GM15510 (cell line): ENCODE measurements around the gene SLC7A5.

Experiments used
- POLR2A ChIP-seq: IDR thresholded peaks from 3 replicates; pipeline ENCODE4 v1.6.1; 2011; ENCODE audit warnings: borderline replicate concordance; ENCODE audit not compliant: insufficient read length; ENCODE audit errors: extremely low read depth

The SLC7A5 gene

GRCh38 chr16:87829988-87830672 lies 39.2 kb downstream of the SLC7A5 start:
- TF ChIP-seq POLR2A = no peak

DNA sequence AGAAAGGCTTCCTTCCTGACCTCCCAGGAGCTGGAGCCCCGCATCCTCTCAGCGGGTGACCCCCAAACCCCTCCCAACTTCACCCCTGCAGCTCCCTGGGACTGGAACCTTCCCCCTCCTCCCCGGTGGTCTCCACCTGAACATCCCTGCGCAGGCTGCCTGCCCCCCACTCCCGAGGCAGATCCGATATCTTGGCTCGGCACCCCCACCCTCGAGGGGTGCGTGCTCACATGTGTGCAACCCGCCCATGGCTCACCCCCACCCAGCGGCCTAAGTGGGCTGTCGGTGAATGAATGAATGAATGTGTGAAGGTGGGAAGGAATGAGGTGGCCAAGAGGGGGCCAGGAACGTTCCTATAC lies 39.7 kb downstream of the SLC7A5 start:
- no peak for TF ChIP-seq POLR2A

- TF ChIP-seq POLR2A = peak; percentile 24
Observed at GRCh38 chr16:87828907-87829621, 40.2 kb downstream of the SLC7A5 start.

DNA sequence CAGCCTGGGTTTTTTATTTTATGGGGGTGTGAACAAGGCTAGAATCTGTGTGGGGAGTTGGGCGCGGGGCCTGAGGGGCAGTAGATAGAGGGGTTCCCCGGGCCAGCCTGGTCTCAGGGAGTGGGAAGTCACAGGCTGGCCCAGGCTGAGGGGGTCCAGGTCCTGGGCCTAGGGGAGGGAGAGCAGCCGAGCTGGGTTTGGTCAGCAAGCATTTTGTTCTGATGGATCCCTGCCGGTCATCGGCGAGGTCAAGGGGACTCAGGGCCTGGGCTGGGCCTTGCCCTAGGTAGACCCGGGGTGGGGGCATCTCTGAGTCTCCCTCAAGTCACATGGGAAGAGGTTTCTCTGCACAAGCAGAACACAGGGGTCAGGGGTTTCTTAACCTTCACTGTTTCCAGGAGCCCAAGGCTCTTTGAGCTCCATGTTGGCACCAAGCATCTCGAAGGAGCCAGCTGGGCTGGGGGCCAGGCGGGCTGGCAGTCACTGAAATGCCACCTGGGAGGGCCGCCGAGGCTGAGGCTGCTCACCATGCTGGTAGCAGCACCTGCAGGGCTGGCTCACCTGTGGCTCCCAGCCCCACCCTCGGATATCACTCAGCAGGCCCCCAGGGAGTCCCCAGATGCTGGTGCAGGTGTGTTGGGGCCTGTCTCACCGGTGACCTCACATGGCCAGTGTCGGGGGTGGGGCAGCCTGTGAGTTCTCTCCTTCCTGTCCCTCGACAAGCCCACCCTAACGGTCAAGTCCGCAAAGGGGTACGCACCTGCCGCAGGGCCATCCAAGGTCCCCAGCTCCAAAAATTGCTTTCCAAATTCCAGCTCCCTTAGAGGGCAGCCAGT lies 41.0 kb downstream of the SLC7A5 start:
- TF ChIP-seq POLR2A = peak; percentile 5

GRCh38 chr16:87826798-87827587 lies 42.3 kb downstream of the SLC7A5 start:
- no peak for TF ChIP-seq POLR2A

GRCh38 chr16:87824991-87825841 lies 44.1 kb downstream of the SLC7A5 start:
- TF ChIP-seq POLR2A = no peak

DNA sequence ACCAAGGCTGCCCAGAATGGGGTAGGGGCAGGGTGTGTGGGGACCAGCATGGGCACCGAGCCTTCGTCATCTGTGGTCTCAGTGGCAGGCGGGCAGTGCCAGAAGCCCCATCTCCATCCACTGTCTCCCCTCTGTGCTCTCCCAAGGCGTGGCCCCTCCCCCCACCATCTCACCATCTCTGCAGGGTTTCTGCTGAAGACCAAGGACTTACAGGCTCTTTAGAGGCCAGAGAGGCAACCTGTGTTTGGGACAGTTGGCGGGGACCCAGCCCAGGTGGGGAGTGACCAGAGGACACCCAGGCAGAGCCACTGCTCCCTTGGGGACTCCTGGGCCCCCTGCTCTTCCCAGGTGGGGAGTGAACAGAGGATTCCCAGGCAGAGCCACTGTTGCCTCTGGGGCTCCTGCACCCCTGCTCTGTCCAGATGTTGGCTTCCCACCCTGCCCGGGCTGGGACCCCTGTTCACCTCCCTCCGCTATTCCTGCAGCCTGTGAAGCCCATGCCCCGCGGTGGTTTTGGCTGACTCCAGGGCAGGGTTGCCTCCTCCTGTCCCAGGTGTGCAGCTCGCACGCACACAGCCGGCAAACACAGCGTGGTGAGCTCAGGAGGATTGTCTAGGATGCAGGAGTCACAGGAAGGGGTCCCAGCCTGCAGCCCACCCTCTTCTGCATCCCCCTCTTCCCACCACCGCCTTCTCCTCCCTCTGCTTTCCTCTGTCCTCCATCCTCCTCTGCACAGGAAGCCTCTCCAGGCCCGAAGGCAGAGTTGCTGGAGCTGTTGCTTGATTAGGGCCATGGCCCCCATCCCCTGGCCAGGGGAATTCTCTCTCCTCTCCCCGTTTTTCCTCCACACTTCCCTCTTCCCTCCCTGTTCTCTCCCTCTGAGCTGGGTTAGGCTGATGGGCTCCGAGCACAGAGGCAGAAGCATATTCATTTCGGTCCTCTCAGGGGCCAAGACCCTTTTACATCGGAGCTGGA lies 45.0 kb downstream of the SLC7A5 start:
- TF ChIP-seq POLR2A = no peak

GRCh38 chr16:87823181-87823929 lies 46.0 kb downstream of the SLC7A5 start:
- TF ChIP-seq POLR2A = no peak

GRCh38 chr16:87822108-87822970 lies 47.0 kb downstream of the SLC7A5 start:
- no peak for TF ChIP-seq POLR2A

DNA sequence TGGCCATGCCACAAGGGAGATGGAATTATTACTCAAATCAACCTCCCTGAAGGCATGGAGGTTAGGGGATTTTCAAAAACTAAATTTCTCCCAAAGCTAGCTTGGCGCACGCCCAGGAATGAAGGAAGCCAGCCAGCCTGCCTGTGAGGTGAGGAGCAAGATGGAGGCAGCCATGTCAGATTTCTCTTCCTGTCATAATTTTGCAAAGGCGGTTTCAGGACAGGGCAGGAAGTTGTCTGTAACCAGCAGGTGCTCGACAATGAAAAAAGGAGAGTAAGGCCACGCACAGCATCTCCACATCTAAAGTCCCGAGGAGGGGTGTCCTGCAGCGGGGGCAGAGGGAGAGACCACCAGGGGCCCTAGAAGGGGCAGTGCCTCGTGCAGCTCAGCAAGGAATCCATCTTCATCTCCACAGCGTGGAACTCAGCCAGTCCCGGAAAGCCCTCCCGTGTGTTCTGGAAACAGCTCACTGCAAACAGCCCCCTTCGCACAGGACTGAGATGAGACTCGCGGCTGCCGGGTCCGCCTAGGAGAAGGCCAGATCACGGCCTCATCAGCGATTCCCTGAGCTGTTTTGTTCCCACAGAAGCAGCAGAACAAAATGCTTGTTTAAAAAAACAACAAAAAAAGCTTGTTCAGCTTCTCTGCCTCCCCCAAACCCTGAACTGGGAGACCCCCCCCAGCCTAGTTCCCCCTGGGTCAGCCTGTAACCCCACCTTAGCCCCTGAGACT lies 47.8 kb downstream of the SLC7A5 start:
- TF ChIP-seq POLR2A = no peak
